ENCODE measurements around the gene ZNF32. TPM values are rescaled to one million over a fixed set of nuclear protein-coding genes. Genes with fewer than 3 reads are reported as not detected.

Gene ZNF32
- total and polyA plus RNA-seq, 2 experiments from 2014 or later = 15.8 to 26.1 TPM

DNA sequence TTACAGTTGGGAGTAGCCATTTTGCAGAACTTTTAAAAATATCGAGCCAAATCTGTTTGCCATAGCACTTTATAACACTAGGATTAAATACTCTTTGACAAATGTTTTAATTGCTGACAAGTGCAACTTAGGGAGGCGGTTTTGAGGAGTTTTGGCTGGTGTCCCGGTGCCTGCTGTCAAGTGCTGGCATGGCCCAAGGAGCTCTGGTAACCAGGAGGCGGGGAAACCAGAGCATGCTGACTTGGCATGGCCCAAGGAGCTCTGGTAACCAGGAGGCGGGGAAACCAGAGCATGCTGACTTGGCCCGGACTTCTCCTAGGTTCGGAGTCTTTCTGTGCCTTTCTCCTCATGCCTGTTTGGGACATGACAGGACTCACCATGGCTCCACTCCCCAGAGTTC, 30.8 kb upstream of the ZNF32 start (continued):
- TF ChIP-seq, protein P1, sequence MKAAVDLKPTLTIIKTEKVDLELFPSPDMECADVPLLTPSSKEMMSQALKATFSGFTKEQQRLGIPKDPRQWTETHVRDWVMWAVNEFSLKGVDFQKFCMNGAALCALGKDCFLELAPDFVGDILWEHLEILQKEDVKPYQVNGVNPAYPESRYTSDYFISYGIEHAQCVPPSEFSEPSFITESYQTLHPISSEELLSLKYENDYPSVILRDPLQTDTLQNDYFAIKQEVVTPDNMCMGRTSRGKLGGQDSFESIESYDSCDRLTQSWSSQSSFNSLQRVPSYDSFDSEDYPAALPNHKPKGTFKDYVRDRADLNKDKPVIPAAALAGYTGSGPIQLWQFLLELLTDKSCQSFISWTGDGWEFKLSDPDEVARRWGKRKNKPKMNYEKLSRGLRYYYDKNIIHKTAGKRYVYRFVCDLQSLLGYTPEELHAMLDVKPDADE (IDR thresholded peaks at IDR 0.05) = no peak
- TF ChIP-seq ZNF331 (CRISPR knock-in tag; IDR thresholded peaks at IDR 0.05; ENCODE audit: low read depth) = no peak

- Histone ChIP-seq H2AFZ (peak overlapping the region; percentile 56; the same call in 1 of the 2 replicates), H3K27ac (ENCODE audit: low read depth) (no peak overlapping the region), H3K4me2 (no peak overlapping the region), H3K36me3 (ENCODE audit: insufficient read depth) (no peaks in the 10 kb centered on the region), H3K27me3 (ENCODE audit: insufficient read depth) (no peaks in the 10 kb centered on the region), H3F3A (replicated peaks; ENCODE audit: low read depth) (no peaks in the 10 kb centered on the region), H3K79me2 (replicated peaks; ENCODE audit: insufficient read depth) (no peaks in the 10 kb centered on the region), H3K9me2 (ENCODE audit: insufficient read depth) (no peaks in the 10 kb centered on the region), H3K4me1 (ENCODE audit: insufficient read depth) (no peaks in the 10 kb centered on the region), H3K4me3 (no peak overlapping the region), H4K20me1 (replicated peaks; ENCODE audit: insufficient read depth) (no peaks in the 10 kb centered on the region)
- peaks cover 4% of the 10 kb centered on the region for H3K27me3 Mint-ChIP-seq (ENCODE audit: insufficient read depth, low read depth, poor library complexity)
- no peaks in the 10 kb centered on the region; the same call in 2 of the 3 replicates for H3K36me3 Mint-ChIP-seq (ENCODE audit: low read depth)
- H3K4me1 Mint-ChIP-seq = no peaks in the 10 kb centered on the region
- H3K9me3 Mint-ChIP-seq = peaks cover 2% of the 10 kb centered on the region; the same call in 1 of the 3 replicates
- no peak overlapping the region for H3K27ac Mint-ChIP-seq
- no peak for TF ChIP-seq EZH2phosphoT487 (IDR thresholded peaks at IDR 0.05; ENCODE audit: unreplicated experiment)
- no peak for TF ChIP-seq ZNF114 (CRISPR knock-in tag; IDR thresholded peaks at IDR 0.05)
- no peak for TF ChIP-seq NANOG (IDR thresholded peaks at IDR 0.05; ENCODE audit: borderline replicate concordance)
- TF ChIP-seq JUNB (IDR thresholded peaks at IDR 0.05; ENCODE audit: unreplicated experiment) = no peak
- ATAC-seq = no peak
- H3K4me3 Mint-ChIP-seq = no peak overlapping the region
- DNase-seq (ENCODE audit: low spot score) = no peak
Observed at GRCh38 chr10:43678654-43679053, 30.0 kb upstream of the ZNF32 start.

- Mint-ChIP-seq H3K9me3 (peaks cover 2% of the 10 kb centered on the region; the same call in 1 of the 3 replicates), H3K27me3 (ENCODE audit: insufficient read depth, low read depth, poor library complexity) (peaks cover 4% of the 10 kb centered on the region), H3K4me3 (no peak overlapping the region), H3K27ac (no peak overlapping the region), H3K36me3 (ENCODE audit: low read depth) (no peaks in the 10 kb centered on the region; the same call in 2 of the 3 replicates), H3K4me1 (no peaks in the 10 kb centered on the region)
- Histone ChIP-seq H2AFZ (no peak overlapping the region), H3K27ac (ENCODE audit: low read depth) (no peak overlapping the region), H3K9me2 (ENCODE audit: insufficient read depth) (no peaks in the 10 kb centered on the region), H3F3A (replicated peaks; ENCODE audit: low read depth) (no peaks in the 10 kb centered on the region), H3K36me3 (ENCODE audit: insufficient read depth) (no peaks in the 10 kb centered on the region), H3K4me3 (no peak overlapping the region), H3K4me2 (no peak overlapping the region), H3K27me3 (ENCODE audit: insufficient read depth) (no peaks in the 10 kb centered on the region), H4K20me1 (replicated peaks; ENCODE audit: insufficient read depth) (no peaks in the 10 kb centered on the region), H3K79me2 (replicated peaks; ENCODE audit: insufficient read depth) (no peaks in the 10 kb centered on the region), H3K4me1 (ENCODE audit: insufficient read depth) (no peaks in the 10 kb centered on the region)
- DNase-seq (ENCODE audit: low spot score) = no peak
- ATAC-seq = no peak
- TF ChIP-seq STAT1 (IDR thresholded peaks at IDR 0.05; ENCODE audit: unreplicated experiment) (no peak), EZH2phosphoT487 (IDR thresholded peaks at IDR 0.05; ENCODE audit: unreplicated experiment) (no peak), ZNF331 (CRISPR knock-in tag; IDR thresholded peaks at IDR 0.05; ENCODE audit: low read depth) (no peak), ZNF114 (CRISPR knock-in tag; IDR thresholded peaks at IDR 0.05) (no peak), EZH2 (IDR thresholded peaks at IDR 0.05; ENCODE audit: low read depth, unreplicated experiment) (no peak), JUNB (IDR thresholded peaks at IDR 0.05; ENCODE audit: unreplicated experiment) (no peak), POLR2AphosphoS5 (IDR thresholded peaks at IDR 0.05; ENCODE audit: low read depth) (no peak), REST (IDR thresholded peaks at IDR 0.05; ENCODE audit: unreplicated experiment) (no peak)
- TF ChIP-seq, protein P2, sequence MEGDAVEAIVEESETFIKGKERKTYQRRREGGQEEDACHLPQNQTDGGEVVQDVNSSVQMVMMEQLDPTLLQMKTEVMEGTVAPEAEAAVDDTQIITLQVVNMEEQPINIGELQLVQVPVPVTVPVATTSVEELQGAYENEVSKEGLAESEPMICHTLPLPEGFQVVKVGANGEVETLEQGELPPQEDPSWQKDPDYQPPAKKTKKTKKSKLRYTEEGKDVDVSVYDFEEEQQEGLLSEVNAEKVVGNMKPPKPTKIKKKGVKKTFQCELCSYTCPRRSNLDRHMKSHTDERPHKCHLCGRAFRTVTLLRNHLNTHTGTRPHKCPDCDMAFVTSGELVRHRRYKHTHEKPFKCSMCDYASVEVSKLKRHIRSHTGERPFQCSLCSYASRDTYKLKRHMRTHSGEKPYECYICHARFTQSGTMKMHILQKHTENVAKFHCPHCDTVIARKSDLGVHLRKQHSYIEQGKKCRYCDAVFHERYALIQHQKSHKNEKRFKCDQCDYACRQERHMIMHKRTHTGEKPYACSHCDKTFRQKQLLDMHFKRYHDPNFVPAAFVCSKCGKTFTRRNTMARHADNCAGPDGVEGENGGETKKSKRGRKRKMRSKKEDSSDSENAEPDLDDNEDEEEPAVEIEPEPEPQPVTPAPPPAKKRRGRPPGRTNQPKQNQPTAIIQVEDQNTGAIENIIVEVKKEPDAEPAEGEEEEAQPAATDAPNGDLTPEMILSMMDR (conservative IDR thresholded peaks at IDR 0.05; ENCODE audit: low read depth in 2 of 2) = no peak
- TF ChIP-seq, protein P1 (IDR thresholded peaks at IDR 0.05) = no peak
Observed at GRCh38 chr10:43676901-43677300, 28.2 kb upstream of the ZNF32 start.
